Measurements from ENCODE around the gene WDR36. TPM values are rescaled to one million over a fixed set of nuclear protein-coding genes. Genes with fewer than 3 reads are reported as not detected.

WDR36 gene
- total and polyA plus RNA-seq, 2 of the 8 experiments (the other 6 are each of a cell fraction or from before 2014, with no cell fraction given) = 9.3 to 41.8 TPM

GRCh38 chr5:111167551-111167950 lies 75.4 kb downstream of the WDR36 start:
- no peak overlapping the region for H2BK5ac ChIP-seq (ENCODE audit: low read depth, low read length)
- no peak overlapping the region for H2BK15ac ChIP-seq (ENCODE audit: low read length)
- H2BK12ac ChIP-seq (ENCODE audit: low read depth, low read length) = no peak overlapping the region
- no peaks in the 10 kb centered on the region for H4K20me1 ChIP-seq (replicated peaks in 1 of 2; ENCODE audit: control insufficient read depth in 1 of 2, insufficient read depth in 2 of 2, low read length in 2 of 2)
- H2AFZ ChIP-seq (ENCODE audit: low read length) = no peak overlapping the region
- H3K18ac ChIP-seq (ENCODE audit: extremely low read depth, low read length) = no peak overlapping the region
- H3K23ac ChIP-seq (ENCODE audit: insufficient read length) = no peak overlapping the region
- H3K14ac ChIP-seq (ENCODE audit: insufficient read length) = no peak overlapping the region
- H4K91ac ChIP-seq (replicated peaks; ENCODE audit: insufficient read length, low read length) = no peak overlapping the region
- no peaks in the 10 kb centered on the region for H3K79me1 ChIP-seq (ENCODE audit: low read depth, low read length)
- H2BK120ac ChIP-seq (replicated peaks; ENCODE audit: low read depth, low read length) = no peak overlapping the region
- no peaks in the 10 kb centered on the region for H3K27me3 ChIP-seq (replicated peaks in 1 of 4; ENCODE audit: control insufficient read depth in 3 of 4, extremely low read depth in 1 of 4, insufficient read depth in 3 of 4, low read length in 3 of 4)
- no peaks in the 10 kb centered on the region; the same call in 1 of the 2 replicates for H3K23me2 ChIP-seq (ENCODE audit: low read depth, low read length)
- peaks cover 0 to 3% (median 0%) of the 10 kb centered on the region in 4 experiments; a peak in 2 of 7 replicates for H3K4me1 ChIP-seq (replicated peaks in 1 of 4; ENCODE audit: control insufficient read depth in 3 of 4, insufficient read depth in 4 of 4, low read length in 3 of 4)
- no peak overlapping the region for H3K56ac ChIP-seq (replicated peaks; ENCODE audit: insufficient read length, low read depth, low read length)
- ChIA-PET CTCF (ENCODE audit: partially characterized antibody) (interaction anchor here (0.7 to 6.7 kb wide), 4 partner anchors 9 to 655 kb away, joined by 3 to 73 read pairs (median 15); no protein-coding TSS in a partner anchor), POLR2A (ENCODE audit: partially characterized antibody) (no interaction called here)
- H3K79me2 ChIP-seq (ENCODE audit: control insufficient read depth in 1 of 2, insufficient read depth in 2 of 2, low read length in 2 of 2) = no peaks in the 10 kb centered on the region
- H3K9ac ChIP-seq (replicated peaks in 1 of 4; ENCODE audit: extremely low read depth in 1 of 4, low read depth in 3 of 4, low read length in 3 of 4) = no peak overlapping the region
- no peak overlapping the region for H4K5ac ChIP-seq (ENCODE audit: insufficient read length, low read depth, low read length)
- no peak overlapping the region for H3K4me3 ChIP-seq (ENCODE audit: extremely low read depth in 1 of 4, insufficient read depth in 2 of 4, low read depth in 3 of 4, low read length in 4 of 4)
- no peak overlapping the region for H3K27ac ChIP-seq (ENCODE audit: low read depth, low read length)
- WGBS, 2 experiments (ENCODE audit: extremely low coverage in 1 of 2, insufficient coverage in 1 of 2, insufficient read length in 1 of 2, insufficient replicate concordance in 2 of 2, low coverage in 1 of 2, low lambda C conversion rate in 2 of 2, missing lambda C conversion rate in 1 of 2) = 94% methylated on average over 2 of the region's 2 CpGs; no CpG with 5 or more reads in 1 of the 2 experiments
- H2AK5ac ChIP-seq (ENCODE audit: low read depth, low read length) = no peak overlapping the region
- no peaks in the 10 kb centered on the region for H3K9me3 ChIP-seq (ENCODE audit: insufficient read depth in 2 of 2, low read depth in 1 of 2, low read length in 1 of 2)
- TF ChIP-seq SAP30 (IDR thresholded peaks at IDR 0.05; ENCODE audit: insufficient read depth, insufficient replicate concordance, low read length) (no peak), ATF3 (IDR thresholded peaks at IDR 0.05; ENCODE audit: insufficient read depth, low read depth, low read length) (no peak), CTCF (IDR thresholded peaks at IDR 0.05; ENCODE audit: control extremely low read depth in 1 of 3, insufficient read depth in 1 of 3, low read depth in 1 of 3, low read length in 3 of 3) (no peak), RXRA (IDR thresholded peaks at IDR 0.05; ENCODE audit: insufficient read depth, low read depth, low read length) (no peak), YY1 (IDR thresholded peaks at IDR 0.05; ENCODE audit: low read depth, low read length) (no peak), CHD1 (IDR thresholded peaks at IDR 0.05; ENCODE audit: low read depth, low read length) (no peak), ASH2L (IDR thresholded peaks at IDR 0.05; ENCODE audit: low read length) (no peak), TCF12 (IDR thresholded peaks at IDR 0.05; ENCODE audit: low read depth, low read length) (no peak), JUN (IDR thresholded peaks at IDR 0.05; ENCODE audit: low read depth, low read length) (no peak), ZNF274 (IDR thresholded peaks at IDR 0.05; ENCODE audit: borderline replicate concordance, extremely low read depth, low read length) (no peak), KDM4A (IDR thresholded peaks at IDR 0.05; ENCODE audit: low read depth, low read length, severe bottlenecking) (no peak)
- no peak overlapping the region for H3K4ac ChIP-seq (replicated peaks; ENCODE audit: insufficient read length, low read depth, low read length)
- H2BK20ac ChIP-seq (ENCODE audit: low read length) = no peak overlapping the region
- DNase-seq (ENCODE audit: low read depth in 1 of 2, low spot score in 2 of 2) = no peak
- no peaks in the 10 kb centered on the region for H3K36me3 ChIP-seq (ENCODE audit: control insufficient read depth in 2 of 4, insufficient read depth in 4 of 4, low read length in 3 of 4)
- H4K8ac ChIP-seq (ENCODE audit: extremely low read depth, insufficient read depth, low read length) = no peak overlapping the region
- no peak for FAIRE-seq
- H3K4me2 ChIP-seq (ENCODE audit: insufficient read depth in 1 of 2, low read depth in 2 of 2, low read length in 2 of 2) = no peak overlapping the region
